Measurements from ENCODE around the gene ZNF287. TPM values are rescaled to one million over a fixed set of nuclear protein-coding genes. Genes with fewer than 3 reads are reported as not detected.

ZNF287 gene
- 20.7 TPM for total RNA-seq

GRCh38 chr17:16568541-16569357 lies at the start of gene ZNF287:
TSS of gene ZNF287 (minus strand) at chr17:16569204. CDS start at chr17:16567731, 1,473 bp downstream.

Other genes starting within 250 kb of the ZNF287 start
- gene CENPV, start 215.7 kb downstream of the ZNF287 start, total RNA-seq = 64.7 TPM
- gene UBB, start 188.1 kb downstream of the ZNF287 start, total RNA-seq = 1,029 TPM
- 11.9 TPM for gene TRPV2, start 153.6 kb downstream of the ZNF287 start, total RNA-seq
- 12.1 TPM for gene LRRC75A, start 77.0 kb downstream of the ZNF287 start, total RNA-seq
- 25.9 TPM for gene ZNF624, start 84.6 kb upstream of the ZNF287 start, total RNA-seq
- gene CCDC144A, start 121.0 kb upstream of the ZNF287 start, total RNA-seq = 8.4 TPM

Data from camera-type eye (tissue), 1 donor.